ENCODE results near the gene YTHDF1. TPM values are rescaled to one million over a fixed set of nuclear protein-coding genes. Genes with fewer than 3 reads are reported as not detected.
A peak's percentile ranks its signal among the peaks of the same experiment; 100 is the strongest.

YTHDF1 gene
- total RNA-seq, 1 experiment from 2014 or later = 85.4 TPM

DNA sequence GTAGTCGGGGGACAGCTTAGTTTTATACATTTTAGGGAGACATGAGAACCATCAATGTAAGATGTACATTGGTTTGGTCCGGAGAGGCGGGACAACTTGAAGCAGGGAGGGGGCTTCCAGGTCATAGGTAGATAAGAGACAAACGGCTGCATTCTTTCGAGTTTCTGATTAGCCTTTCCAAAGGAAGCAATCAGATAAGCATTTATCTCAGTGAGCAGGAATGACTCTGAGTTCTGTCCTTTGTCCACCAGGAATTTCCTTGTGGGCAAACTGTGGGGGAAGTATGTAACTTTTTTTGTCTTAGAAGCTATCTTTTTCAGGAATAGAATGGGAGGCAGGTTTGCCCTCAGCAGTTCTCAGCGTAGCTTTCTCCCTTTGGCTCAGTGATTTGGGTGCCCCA, 1.4 kb downstream of the YTHDF1 start:
- Mint-ChIP-seq H3K27ac (peak overlapping the region in 1 of 3 experiments; percentile 10; a peak in 1 of 7 replicates), H3K9me3 (no peaks in the 10 kb centered on the region), H3K4me3 (peak overlapping the region; percentile 98 to 99), H3K27me3 (ENCODE audit: low read depth) (peaks cover 7% of the 10 kb centered on the region; the same call in 1 of the 2 replicates), H3K4me1 (peaks cover 25 to 29% of the 10 kb centered on the region in 2 experiments), H3K36me3 (ENCODE audit: insufficient read depth in 1 of 3, low read depth in 3 of 3) (peaks cover 37 to 58% (median 53%) of the 10 kb centered on the region in 3 experiments; a peak in 6 of 7 replicates)
- Histone ChIP-seq H3T11ph (ENCODE audit: low read length) (no peak overlapping the region), H3K4ac (ENCODE audit: low read depth, low read length) (no peak overlapping the region), H4K5ac (ENCODE audit: insufficient read length, low read depth, low read length) (no peak overlapping the region), H4K8ac (replicated peaks; ENCODE audit: insufficient read length, low read depth, low read length) (no peak overlapping the region), H2BK20ac (ENCODE audit: low read depth, low read length, poor library complexity, severe bottlenecking) (no peak overlapping the region), H3K9ac (ENCODE audit: extremely low read depth, insufficient read length, low read length) (no peak overlapping the region), H3K4me1 (ENCODE audit: insufficient read depth, low read length) (no peaks in the 10 kb centered on the region), H3K18ac (ENCODE audit: insufficient read length, low read depth, low read length) (no peak overlapping the region), H3K79me1 (ENCODE audit: insufficient read depth, low read depth, low read length, poor library complexity, severe bottlenecking) (peaks cover 7% of the 10 kb centered on the region), H4K91ac (ENCODE audit: insufficient read length, low read depth, low read length) (no peak overlapping the region), H3K4me2 (ENCODE audit: insufficient read depth, insufficient read length, low read length) (peak overlapping the region; percentile 92), H3K27ac (ENCODE audit: insufficient read length, low read depth, low read length) (no peak overlapping the region), H3K27me3 (ENCODE audit: insufficient read depth, low read length) (no peaks in the 10 kb centered on the region), H3K56ac (ENCODE audit: insufficient read length, low read depth, low read length) (no peak overlapping the region), H3K23me2 (ENCODE audit: insufficient read length, low read depth, low read length, poor library complexity, severe bottlenecking) (peaks cover 9% of the 10 kb centered on the region), H3K79me2 (ENCODE audit: insufficient read depth, low read length) (peaks cover 37% of the 10 kb centered on the region), H3K23ac (ENCODE audit: insufficient read length, low read depth, low read length) (no peak overlapping the region), H2AFZ (ENCODE audit: low read length) (no peak overlapping the region), H2BK12ac (ENCODE audit: insufficient read length, low read depth, low read length) (no peak overlapping the region), H3K14ac (ENCODE audit: insufficient read depth, low read length) (no peak overlapping the region), H2BK15ac (ENCODE audit: low read depth, low read length) (no peak overlapping the region), H2BK120ac (ENCODE audit: low read depth, low read length, poor library complexity, severe bottlenecking) (no peak overlapping the region), H2AK5ac (ENCODE audit: insufficient read length, low read length) (no peak overlapping the region), H3K9me3 (ENCODE audit: control insufficient read depth, low read depth, low read length) (no peaks in the 10 kb centered on the region), H2BK5ac (ENCODE audit: insufficient read length, low read length) (no peak overlapping the region), H4K20me1 (ENCODE audit: control insufficient read depth, insufficient read depth, insufficient read length) (peaks cover 3% of the 10 kb centered on the region)
- no CpG with 5 or more reads among the region's 6 CpGs for WGBS (ENCODE audit: extremely low coverage, insufficient read length, low lambda C conversion rate)
- DNase-seq = no peak
- TF ChIP-seq CTCF (conservative IDR thresholded peaks at IDR 0.05) = no peak
